Activated CD8-positive, alpha-beta memory T cell treated with anti-CD3 and anti-CD28 coated beads, Interleukin-2, amount 50 U/mL, for 48 hours (primary cell): ENCODE data around the gene IL5RA.

Experiments used
- DNase-seq: peaks from one replicate; pipeline ENCODE4 v3.0.0-alpha.2; 2020

The IL5RA gene

DNA sequence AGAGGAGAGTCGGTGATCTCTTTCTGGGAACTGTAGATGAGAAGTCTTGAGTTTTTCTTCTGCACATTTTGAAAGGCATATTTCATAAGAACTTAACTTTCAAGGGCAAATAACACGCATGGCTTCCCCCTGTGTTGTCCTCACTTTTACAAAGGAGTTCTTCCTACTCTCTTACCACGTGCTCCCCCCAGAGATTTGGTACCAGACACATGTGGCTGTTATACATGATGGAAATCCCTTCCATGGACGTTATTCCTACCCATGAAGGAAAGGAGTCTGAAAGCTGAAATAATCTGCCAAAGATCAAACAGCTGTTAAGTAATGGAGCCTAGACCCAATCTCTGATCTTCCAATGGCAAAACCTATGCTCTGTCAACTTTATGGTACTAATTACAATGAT is 4.4 kb downstream of the IL5RA start:
- DNase-seq = no peak

DNA sequence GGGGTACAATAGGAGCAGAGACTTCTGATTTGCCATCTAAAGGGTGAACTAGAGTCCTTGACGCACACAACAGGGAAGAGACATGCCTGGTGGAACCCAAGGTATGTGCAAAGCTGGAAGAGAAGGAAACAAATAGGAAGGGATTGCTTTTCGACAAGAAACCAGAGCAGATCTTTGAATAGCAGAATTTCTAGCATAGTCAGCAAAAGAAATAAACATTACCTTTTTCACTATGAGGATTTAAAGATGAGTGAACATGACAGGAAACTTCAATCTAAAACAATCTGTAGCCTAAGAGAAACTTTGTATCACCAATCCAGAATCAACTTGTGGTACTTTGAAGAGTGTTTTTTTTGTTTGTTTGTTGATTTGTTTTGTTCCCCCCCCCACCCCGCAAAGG is 4.9 kb downstream of the IL5RA start:
- DNase-seq = no peak

DNA sequence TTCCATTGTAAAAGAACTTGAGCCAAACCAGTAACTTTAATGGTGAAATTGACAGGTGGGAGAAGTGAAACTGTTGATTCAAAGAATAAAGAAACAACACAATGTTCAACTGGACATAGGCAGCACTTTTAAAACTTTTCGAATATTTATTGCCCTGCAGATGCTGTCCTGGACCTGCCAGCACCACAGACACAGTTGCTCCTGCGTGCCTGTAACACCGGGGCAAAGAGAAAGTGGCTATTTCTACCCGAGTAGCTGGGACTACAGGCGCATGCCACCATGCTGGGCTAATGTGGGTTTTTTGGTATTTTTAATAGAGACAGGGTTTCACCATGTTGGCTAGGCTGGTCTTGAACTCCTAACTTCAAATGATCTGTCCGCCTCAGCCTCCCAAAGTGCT is 7.4 kb downstream of the IL5RA start:
- no peak for DNase-seq

DNA sequence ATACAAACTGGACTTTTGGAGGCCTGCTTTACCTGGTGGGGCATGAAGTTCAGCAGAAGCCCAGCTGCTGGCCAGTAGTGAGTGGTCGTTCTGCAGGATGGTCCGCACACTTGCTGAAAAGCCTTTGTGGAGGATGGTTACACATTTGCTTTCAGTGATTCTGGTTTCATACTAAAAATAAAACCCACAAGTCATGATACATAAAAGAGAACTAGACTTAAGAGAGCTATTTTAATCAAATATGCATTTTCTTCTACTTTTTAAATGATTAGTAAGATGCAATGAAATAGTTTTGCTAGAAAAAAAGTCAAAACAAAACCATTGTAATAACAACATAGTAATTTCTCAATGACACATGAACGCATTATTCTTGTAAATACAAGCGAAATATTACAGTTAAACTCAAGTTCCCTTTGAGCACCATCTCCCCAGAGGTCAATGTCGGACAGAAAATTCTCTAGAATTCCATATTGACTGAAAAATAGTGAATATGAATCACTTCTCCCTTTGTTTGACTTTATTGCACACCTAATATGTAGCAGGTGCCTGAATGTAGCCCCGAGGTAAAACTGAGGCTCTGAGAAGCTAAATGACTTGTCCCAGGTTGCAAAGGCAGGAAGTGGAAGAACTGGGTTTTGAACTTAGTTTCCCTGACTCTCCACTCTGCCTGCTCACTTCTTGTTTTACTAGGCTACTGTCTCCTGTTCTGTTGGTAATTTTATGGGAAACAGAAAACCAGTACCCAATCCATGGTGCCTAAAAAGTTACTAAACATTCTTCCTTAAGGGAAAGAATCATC is 8.3 kb downstream of the IL5RA start:
- no peak for DNase-seq

DNA sequence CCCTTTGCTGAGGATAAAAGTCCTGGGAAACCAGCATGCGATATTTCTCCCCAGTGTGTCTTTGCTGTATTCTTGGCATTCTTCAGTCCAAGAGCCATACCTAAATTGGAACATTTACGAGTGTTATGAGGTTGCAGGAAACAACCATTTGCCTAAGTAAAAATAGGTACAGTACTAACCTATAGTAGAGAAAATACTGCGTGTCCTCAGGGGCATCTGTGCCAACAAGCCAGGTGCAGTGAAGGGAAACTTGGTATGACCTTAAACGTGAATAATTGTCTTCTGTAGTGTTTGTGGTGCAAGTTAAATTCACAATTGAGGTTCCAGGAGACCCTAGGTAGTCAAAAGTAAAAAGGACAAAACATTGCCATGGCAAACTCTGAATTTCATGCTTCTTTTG is 12.2 kb downstream of the IL5RA start:
- DNase-seq = no peak

DNA sequence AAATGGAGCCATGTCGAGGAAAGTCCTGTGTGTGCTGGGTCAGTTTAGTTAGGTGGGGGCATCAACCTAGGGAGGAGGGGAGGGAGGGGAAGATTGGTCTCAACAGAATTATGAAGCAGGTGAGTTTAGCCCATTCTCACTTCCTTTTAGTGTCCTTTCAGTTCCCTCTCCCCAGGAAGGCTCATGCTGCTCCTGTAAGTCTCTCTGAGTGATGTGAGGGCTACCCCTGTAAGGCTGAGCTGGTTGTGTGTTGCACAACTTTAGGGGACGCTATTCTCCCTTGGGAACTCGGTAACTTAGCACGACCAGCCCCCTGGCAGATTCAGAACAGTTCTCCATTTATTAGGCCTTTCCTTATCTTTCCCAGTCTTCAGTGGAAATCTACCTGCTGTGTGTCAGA is 21.2 kb downstream of the IL5RA start:
- no peak for DNase-seq

DNA sequence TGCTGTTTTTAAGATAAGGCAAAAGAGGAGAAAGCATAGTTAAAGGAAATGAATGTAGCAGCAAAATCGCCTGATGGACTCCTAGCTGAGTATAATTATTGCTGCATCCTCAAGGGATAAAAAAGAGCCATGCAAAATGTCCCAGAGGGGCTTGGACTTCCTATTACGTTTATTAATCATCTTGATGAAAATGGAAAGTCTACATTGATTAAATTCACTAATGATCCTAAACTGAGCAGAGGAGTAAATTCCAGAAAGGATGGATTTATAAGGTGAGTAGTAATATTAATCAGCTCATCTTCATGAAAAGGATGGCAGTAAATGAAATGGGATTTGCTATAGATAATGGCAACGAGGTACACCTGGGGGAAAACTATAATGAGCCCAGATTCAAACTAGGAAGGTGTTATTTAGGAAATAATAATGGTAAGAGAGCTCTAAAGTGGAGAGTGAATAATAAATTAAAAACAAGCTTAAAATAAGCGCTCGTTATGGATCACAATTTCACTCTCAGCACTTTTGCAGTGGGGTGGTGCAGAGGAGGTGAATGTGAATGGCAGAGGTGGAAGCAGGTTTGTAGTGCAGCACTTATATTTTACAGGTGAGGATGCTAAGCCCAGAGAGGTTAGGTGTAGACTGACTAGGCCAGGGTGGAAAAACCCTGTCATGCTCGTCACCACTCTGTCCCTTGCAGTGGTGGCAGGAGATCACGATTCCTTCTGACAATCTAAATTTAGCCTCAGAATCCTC is 22.3 kb downstream of the IL5RA start:
- no peak for DNase-seq

DNA sequence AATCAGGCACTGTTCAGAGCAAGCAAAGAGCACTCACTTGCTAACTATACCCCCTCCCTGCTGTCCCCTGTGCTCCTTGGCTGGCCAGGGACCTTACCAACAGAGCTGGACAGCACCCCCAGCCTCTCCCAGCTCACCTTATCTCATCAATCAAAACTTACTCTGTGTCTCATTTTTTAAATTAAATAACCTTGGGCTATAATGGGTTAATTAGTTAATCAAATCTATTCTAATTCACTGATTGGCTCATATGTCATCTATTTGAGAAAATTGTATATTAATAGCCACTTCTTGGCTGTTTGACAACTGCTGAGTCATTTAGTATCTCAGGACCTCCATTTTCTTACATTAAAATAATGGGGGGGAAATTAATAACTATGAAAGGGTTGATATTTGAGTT is 22.9 kb downstream of the IL5RA start:
- no peak for DNase-seq

DNA sequence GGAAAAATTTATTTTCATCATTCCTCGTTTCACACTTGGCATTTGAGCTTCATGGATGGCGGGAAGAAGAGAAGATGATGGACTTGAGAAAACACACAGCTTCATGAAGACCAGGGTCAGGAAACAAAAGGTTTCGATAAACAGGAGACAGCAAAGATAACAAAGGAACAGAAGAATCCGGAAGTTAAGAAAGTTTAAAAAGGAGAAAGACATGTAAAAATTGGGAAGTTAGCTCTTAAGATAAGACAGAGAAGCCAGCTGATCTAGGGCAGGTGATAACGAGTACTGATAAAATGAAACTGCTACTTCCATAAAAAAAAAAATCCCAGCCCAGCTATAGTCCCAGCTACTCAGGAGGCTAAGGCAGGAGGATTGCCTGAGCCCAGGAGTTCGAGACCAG is 23.9 kb downstream of the IL5RA start:
- DNase-seq = no peak

DNA sequence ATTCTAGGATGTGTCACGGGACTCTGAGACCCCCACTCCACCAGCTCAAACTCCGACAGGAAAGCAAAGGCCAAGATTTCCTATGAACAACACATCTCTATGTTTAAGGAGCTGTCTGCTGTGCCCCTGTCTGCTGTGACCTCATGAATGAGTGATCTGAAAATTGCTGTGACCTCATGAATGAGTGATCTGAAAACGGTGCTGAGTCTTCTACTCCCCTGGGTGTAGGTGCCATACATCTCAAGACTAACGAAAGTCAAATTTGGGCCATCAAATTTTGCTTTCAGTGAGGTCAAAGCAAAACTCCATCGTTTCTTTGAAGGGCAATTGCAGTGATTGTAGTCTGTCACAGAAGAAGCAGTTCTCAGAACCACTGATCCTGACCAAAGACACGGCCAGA is 24.4 kb downstream of the IL5RA start:
- DNase-seq = no peak

DNA sequence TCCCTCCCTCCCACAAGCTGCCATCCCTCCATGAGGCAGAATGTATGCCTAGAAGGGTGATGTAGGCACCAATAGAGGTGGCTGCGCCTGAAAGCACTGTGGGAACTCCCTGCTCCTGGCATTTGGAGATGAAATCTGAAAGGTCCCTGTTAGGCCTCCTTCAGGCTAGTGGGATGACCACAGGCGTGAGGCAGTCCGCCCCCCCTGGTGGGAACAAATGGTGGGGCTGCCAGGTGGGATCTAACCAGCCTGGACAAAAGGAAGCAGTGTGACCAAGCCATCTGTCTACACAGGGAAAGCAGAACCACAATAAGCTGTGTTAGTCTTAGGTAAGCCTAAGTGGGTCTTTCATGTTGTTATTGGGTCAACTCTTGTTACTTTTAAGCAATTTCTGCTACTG is 25.3 kb downstream of the IL5RA start:
- no peak for DNase-seq

DNA sequence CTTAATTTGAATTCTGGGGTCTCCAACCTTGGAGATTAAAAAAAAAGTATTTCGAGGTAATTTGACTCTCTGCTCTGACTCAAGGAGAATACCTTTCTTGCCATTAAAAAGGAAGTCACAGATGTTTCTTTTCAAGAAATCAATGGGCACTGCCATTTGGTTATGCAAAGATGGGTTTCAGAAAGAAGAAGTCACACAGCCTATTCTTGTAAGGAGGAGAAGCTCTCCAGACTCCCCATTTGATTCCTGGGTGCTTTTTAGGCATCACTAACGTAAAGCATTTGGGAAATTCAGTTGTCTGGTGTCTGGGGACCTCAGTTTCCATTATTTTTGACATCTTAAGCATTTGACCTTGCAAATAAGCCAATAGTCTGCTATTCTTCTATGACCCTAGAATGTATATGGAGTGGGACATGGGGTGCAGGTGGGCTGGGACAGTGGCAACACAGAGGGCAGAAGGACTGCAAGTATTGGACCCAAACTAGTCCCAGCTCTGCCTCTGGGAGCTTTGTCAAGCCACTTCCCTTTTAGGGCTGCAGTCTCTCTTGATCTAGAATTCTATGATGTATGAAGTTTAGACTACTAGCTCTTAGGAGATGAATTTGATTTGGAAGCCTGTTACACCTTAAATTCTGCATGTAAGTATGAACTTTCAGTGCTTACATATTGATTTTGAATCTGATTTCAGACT is 27.8 kb downstream of the IL5RA start:
- no peak for DNase-seq

DNA sequence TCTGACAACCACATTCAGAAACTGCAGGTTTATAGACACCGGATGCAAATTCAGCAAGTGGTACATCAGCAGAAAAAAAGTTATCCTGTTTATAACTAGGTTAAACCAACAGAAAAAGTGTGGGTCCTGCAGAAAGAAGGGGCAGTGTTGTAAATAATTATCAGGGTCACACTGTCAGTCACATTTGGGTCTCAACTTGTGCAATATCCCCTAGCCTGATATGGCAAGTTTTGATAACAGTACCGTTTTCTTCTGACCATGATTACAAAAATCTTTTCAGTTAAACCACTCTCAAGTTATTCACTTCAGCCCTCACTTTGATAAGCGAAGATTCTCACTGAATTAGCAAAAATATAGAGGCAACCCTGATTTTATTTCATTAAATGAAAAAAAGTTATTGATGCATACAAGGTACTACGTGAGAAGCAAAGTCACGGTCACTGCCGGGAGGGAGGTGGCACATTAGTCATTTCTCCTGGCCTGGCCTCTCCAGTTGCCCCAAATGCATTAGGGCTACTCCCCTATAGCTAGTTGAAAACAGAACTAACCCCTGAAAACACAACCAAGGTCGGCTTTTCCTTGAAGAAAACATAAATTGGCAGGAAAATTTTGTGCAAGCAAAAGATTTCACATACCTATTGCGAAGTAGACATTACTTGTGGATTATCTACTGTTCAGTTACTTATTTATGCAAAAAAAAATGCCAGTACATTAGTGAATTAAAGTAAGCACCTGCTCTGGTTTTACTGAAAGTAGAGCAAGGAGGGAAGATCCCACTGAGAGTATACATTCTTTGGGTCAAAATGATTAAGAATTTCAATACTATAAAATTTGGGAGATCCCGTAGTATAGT is 28.6 kb downstream of the IL5RA start:
- DNase-seq = no peak

DNA sequence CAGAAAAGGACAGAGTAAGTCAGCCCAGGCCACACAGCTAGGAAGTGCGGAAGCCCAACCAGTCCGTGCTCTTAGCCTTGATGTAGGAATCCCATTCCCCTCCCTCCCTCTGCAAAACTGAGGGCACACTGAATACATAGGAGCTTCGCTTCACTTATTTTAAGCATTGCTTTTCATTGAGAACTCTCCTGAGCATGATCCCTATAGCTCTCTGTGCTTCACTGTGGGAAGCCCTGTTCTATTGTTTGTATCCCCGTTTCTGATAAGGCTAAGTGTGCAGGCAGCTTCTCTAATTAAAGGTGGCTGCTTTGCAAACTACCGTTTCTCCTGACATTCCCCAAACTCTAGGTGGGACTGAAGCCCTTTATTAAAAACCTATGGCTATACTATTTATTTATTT is 29.9 kb downstream of the IL5RA start:
- DNase-seq = no peak

DNA sequence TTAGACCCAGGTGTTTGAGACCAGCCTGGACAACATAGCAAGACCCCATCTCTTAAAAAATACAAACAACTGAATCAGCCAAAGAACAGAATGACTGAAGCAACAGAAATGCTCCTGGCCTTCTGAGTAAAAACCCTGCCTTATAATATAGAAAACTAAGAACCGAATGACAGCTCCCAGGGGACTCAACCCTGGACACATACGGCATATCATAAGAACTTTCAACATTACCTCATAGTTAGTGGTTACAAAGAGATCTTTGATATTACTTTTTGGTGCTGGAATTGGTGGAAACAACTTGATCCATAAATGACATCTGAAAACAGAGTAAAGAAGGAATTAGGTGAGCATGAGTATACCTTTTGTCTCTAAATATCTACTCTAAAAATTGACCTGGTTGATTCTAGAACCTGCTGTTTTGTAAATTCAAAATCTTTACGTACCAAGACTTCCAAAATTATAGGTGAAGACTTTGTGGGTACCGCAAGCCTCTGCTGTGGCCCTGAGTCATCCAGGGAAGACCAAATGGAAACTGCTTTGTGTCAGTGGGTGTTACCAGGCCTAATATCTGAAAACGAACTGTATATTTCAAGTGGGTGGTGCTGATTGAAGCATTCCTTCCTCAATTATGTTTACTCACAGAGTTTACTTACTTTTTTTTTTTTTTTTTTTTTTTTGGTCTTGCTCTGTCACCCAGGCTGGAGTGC is 35.5 kb downstream of the IL5RA start:
- DNase-seq = no peak

DNA sequence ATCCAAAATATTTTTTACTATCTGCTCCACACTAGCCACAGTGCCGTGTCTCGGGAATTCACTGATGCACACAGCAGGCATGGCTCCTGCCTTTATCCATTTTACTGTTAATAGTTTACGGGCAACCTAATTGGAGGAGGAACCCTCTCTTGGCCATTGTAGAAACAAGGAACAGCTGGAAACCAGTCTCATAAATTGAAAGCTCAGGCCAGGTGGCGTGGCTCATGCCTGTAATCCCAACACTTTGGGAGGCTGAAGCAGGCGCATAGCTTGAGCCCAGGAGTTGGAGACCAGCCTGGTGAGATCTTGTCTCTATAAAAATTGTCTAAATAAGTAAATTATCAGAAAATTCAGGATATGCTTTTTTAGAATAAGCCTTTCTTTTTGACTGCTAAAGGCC is 39.0 kb downstream of the IL5RA start:
- no peak for DNase-seq

DNA sequence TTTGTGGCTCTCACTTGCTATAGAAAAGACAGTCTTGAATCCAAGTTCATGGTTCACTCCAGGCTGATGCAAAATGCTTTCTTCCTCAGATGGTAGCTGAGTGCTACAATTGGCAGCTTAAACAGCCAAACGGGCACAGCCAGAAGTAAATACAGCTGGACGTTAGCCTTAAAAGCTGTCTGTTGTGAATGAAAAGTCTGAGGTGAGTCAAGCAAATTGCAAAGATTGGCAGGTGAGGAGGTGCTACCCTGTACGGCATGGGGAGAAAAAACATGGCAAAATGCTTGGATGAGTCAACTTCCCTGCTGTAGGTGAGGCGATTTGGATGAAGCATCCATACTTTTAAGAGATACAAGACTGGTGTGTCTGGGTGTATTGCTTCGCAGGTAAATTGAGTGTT is 40.5 kb downstream of the IL5RA start:
- DNase-seq = no peak

DNA sequence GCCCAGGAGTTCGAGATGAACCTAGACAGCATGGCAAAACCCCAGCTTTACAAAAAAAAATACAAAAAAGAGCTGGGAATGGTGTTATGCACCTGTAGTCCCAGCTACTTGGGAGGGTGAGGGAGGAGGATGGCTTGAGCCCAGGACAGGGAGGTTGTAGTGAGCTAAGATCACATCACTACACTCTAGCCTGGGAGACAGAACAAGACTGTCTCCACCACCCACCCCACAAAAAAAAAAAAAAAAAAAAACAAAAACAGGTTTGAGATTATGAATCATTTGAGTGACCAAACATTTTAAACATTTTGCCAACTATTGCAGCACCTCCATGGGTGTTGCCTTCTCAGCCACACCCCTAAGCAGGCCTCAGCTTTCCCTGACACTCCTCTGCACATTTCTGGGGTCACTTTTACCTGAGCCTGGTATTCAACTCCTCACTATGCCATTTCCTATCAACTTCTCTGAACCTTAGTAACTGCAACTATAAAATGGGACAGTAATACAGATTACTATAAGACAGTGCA is 41.8 kb downstream of the IL5RA start:
- no peak for DNase-seq

DNA sequence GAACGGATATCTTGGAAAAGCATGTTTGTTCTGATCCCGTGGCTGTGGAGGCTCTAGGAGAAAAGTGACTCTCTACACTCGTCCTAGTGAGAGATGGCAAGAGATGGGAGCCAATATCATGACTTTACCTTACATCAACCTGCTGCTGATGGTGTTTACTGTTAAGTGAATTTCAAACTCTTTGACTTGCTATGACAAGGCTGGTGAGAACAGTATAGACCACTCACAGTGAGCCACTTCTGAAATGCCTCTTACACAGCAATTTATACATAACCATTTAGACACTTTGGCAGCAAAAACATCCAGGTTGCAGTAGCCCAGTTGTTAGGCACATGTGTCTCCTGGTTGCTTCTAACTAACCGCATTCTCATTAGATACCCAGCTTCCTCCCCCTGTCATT is 43.3 kb downstream of the IL5RA start:
- DNase-seq = no peak

DNA sequence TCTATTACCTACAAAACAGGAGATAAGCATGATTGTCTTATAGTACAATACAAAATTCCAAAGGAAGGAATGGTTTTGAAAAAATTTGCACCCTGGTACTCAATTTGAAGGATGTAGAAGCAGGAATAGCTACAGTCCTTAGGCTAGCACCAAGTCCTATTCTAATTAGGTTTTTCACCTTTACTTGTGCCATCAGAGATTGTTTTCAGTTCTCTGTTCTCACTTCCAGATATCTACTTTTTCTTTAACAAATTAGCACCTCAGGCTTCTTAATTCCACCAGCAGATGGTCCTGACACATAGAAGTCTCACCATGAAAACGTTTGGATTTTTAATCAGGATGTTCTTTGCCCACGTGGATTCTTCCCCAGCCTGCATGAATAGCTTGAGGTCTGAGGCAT is 43.8 kb downstream of the IL5RA start:
- DNase-seq = no peak

DNA sequence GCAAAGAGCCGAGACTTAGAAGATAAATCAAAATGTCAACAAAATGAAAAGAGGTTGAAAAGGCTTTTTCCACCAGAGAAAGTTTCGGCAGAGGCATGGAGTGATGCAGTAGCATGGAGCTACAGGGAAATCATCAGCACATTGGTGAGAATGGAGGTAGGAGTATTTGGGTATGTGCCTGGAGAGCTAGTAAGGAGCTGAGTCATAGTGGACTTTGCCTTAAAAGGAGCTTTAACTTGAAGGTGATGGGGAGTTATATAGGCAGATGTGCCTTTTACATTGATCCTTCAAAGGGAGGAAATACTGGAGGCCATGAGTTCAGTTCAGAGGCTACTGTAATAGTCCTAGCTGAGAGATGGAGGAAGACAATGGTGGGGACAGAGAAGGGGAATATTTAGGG is 44.3 kb downstream of the IL5RA start:
- DNase-seq = no peak

DNA sequence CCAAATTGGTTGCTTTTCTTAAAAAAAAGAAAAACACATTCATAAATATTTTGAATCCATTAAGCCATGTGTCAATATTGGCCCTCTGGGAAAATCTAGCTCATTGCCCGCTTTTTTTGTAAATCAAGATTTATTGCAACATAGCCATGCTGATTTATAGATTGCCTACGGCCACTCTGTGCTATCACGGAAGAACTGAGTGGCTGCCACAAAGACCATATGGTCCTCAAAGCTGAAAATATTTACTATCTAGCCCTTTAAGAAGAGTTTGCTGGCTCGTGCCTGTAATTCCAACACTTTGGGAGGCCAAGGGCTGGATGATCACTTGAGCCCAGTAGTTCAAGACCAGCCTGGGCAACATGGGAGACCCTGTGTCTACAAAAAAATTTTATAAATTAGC is 45.9 kb downstream of the IL5RA start:
- no peak for DNase-seq
